ENCODE measurements around the gene FAM53B. TPM values are rescaled to one million over a fixed set of nuclear protein-coding genes. Genes with fewer than 3 reads are reported as not detected.
A peak's percentile ranks its signal among the peaks of the same experiment; 100 is the strongest.

Gene FAM53B
- total RNA-seq, 4 donors from 2014 or later = 60.8 to 84.8 (median 78.8) TPM

DNA sequence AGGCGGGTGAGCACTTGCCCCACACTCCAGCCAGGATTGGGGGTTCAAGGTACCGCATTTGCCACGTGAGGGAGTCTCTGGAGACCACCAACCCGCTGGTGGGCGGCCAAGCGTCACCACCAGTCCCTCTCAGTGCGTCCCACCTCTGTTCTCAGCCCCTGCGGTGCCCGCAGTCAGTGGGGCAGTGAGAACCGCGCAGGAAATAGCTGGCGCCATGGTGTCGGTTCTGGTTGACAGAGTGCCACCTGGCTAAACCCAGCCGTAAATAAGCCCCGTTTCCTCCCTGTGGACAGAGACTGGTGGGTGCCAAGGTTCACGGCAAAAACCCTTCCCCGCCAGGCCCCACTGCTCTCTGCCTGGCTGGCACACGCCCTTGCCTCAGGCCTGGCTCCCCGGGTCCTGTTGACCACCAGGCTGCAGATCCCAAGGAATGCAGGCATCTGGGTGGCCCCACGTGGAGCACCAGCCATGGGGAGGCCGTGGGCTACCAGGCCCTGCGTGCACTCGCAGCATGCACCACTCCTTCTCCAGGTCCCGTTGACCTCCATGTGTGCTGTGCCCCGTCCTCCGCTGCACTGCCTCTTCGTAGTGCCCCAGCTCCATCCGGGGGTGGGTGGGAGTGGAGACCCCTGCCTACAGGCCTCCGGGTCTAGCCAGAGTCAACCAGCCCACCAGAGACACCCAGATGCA is 142.6 kb downstream of the FAM53B start:
- Histone ChIP-seq H3K27ac (peak overlapping the region in 3 of 4 donors; percentile 56 to 91 (median 75)), H3K36me3 (no peaks in the 10 kb centered on the region), H3K4me1 (peaks cover 0 to 31% (median 22%) of the 10 kb centered on the region in 4 donors), H3K4me3 (no peak overlapping the region), H3K27me3 (no peaks in the 10 kb centered on the region), H3K9me3 (no peaks in the 10 kb centered on the region)
- DNase-seq (ENCODE audit: low spot score in 2 of 2) = no peak
- 88 to 91% methylated on average over 28 to 29 of the region's 29 CpGs for WGBS, 2 donors
- TF ChIP-seq, protein P1, sequence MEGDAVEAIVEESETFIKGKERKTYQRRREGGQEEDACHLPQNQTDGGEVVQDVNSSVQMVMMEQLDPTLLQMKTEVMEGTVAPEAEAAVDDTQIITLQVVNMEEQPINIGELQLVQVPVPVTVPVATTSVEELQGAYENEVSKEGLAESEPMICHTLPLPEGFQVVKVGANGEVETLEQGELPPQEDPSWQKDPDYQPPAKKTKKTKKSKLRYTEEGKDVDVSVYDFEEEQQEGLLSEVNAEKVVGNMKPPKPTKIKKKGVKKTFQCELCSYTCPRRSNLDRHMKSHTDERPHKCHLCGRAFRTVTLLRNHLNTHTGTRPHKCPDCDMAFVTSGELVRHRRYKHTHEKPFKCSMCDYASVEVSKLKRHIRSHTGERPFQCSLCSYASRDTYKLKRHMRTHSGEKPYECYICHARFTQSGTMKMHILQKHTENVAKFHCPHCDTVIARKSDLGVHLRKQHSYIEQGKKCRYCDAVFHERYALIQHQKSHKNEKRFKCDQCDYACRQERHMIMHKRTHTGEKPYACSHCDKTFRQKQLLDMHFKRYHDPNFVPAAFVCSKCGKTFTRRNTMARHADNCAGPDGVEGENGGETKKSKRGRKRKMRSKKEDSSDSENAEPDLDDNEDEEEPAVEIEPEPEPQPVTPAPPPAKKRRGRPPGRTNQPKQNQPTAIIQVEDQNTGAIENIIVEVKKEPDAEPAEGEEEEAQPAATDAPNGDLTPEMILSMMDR (IDR thresholded peaks at IDR 0.05) = no peak
- TF ChIP-seq POLR2A (IDR thresholded peaks at IDR 0.05) = no peak
- TF ChIP-seq EP300 (IDR thresholded peaks at IDR 0.05) = no peak

DNA sequence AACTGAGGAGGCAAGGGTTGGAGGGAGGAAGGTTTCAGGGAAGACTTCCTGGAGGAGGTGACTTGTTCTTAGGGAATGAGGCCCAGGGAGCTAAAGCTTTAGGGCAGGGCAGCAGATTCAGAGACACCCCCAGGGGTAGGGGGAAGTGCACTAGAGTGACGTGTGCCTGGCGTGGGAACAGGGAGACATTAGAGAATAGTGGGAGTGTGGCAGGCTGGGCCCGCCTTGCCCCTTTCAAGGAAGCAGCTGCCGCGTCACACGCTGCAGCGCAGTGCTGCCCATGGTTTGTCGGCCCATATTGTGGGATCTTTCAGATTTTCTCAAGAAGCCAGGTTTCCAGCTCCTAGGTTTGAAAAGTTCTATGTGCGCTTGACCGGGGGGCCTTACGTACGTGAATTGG is 143.2 kb downstream of the FAM53B start:
- no peaks in the 10 kb centered on the region for H3K9me3 ChIP-seq
- no peaks in the 10 kb centered on the region for H3K27me3 ChIP-seq
- no peak for DNase-seq (ENCODE audit: low spot score in 2 of 2)
- no peak overlapping the region for H3K4me3 ChIP-seq
- peaks cover 0 to 26% (median 18%) of the 10 kb centered on the region in 4 donors for H3K4me1 ChIP-seq
- TF ChIP-seq EP300 (IDR thresholded peaks at IDR 0.05) (no peak), POLR2A (IDR thresholded peaks at IDR 0.05) (no peak)
- TF ChIP-seq, protein P1 (IDR thresholded peaks at IDR 0.05) = no peak
- 80 to 95% methylated on average over 12 of the region's 12 CpGs for whole genome bisulfite sequencing, 2 donors
- H3K27ac ChIP-seq = peak overlapping the region; percentile 56 to 91 (median 70)
- H3K36me3 ChIP-seq = no peaks in the 10 kb centered on the region

DNA sequence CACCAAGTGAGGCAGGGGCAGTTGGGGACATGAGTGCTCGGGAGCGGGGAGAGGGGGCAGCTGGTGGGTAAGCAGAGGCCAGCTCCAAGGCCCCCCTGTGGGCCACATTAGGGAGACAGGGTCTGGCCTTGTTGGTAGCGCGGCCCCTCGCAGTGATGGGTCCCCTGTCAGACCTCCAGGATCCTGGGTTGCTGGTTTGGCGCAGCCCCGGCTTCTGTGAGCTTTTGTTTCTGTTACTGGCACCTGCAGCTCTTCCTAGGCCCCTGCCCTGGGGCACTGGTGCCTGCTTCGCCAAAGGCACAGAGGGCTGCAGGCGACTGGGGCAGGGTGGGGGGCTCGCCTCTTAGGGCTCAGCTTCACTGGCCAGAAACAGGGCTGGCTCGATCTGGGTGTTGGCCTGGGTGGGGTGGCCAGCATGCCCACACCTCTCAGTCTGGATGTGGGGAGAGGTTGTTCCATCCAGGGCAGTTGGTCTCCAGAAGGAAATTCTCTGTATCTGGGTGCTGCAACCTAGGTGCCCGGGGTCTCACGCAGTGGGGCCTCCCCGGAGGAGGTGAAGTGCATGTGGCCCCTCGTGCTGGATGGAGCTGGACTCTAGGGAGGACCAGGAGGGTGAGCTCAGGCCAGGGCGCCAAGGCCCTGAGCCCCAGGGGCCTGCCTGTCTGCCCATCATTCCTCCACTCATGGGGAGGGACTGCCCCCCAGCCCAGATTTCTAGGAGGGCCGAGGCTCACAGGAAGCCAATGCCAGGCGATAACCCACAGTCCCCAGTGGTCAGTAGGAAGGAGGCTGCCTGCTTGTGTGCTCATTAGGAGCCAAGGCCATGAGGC is 143.9 kb downstream of the FAM53B start:
- no peak for TF ChIP-seq POLR2A (IDR thresholded peaks at IDR 0.05)
- TF ChIP-seq, protein P1 (IDR thresholded peaks at IDR 0.05) = no peak
- no peak for TF ChIP-seq EP300 (IDR thresholded peaks at IDR 0.05)
- Histone ChIP-seq H3K4me1 (peaks cover 0 to 26% (median 16%) of the 10 kb centered on the region in 4 donors), H3K36me3 (no peaks in the 10 kb centered on the region), H3K27ac (peak overlapping the region; percentile 56 to 91 (median 70)), H3K4me3 (no peak overlapping the region), H3K27me3 (no peaks in the 10 kb centered on the region), H3K9me3 (no peaks in the 10 kb centered on the region)
- no peak for DNase-seq (ENCODE audit: low spot score in 2 of 2)
- 81 to 86% methylated on average over 11 to 17 of the region's 18 CpGs for WGBS, 2 donors

DNA sequence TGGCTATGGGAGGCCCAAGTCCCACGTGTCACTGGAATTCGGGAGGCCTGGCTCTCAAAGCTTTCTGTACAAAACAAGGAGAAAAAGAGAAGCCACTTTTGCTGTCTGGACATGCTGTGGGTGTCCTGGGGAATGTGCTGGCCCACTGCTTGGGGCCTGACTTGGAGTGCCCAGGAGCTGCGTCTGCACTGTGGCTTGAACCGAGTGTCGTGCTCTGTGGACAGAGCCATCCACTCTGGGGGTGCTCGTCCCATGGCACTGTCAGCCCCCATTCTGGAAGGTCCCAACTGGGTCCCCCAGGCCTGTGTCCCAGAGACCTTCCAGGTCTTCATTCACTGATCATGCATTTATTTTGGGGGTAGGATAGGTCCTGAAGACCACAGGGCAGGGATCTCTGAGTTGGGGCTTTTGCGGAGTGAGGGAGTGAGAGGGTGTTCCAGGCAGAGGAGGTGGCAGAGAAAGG is 144.6 kb downstream of the FAM53B start:
- Histone ChIP-seq H3K4me1 (peaks cover 0 to 24% (median 14%) of the 10 kb centered on the region in 4 donors), H3K36me3 (no peaks in the 10 kb centered on the region), H3K4me3 (no peak overlapping the region), H3K27me3 (no peaks in the 10 kb centered on the region), H3K27ac (peak overlapping the region; percentile 56 to 91 (median 70)), H3K9me3 (no peaks in the 10 kb centered on the region)
- 48 to 68% methylated on average over 6 of the region's 7 CpGs for WGBS, 2 donors
- no peak for DNase-seq (ENCODE audit: low spot score in 2 of 2)
- TF ChIP-seq POLR2A (IDR thresholded peaks at IDR 0.05) (no peak), EP300 (IDR thresholded peaks at IDR 0.05) (peak in 1 of 2 donors; percentile 56)
- TF ChIP-seq, protein P1 (IDR thresholded peaks at IDR 0.05) = no peak

All from tibial nerve (tissue), 4 donors.